Trophoblast cell (in vitro differentiated cells and primary cell): ENCODE data around the gene DIP2B.

Experiments
- DNase-seq, 2 donors: peaks; one replicate each; pipeline ENCODE4 v3.0.0-alpha.2; 2016
- H2AFZ ChIP-seq: 2 replicates; pipeline ENCODE4 v1.6.1; 2013; ENCODE audit warnings: low read length, moderate library complexity, mild to moderate bottlenecking; ENCODE audit not compliant: insufficient read depth, poor library complexity
- H2AK5ac ChIP-seq: 2 replicates; pipeline ENCODE4 v1.6.1; 2013; ENCODE audit warnings: mild to moderate bottlenecking, low read length
- H2BK120ac ChIP-seq: 2 replicates; pipeline ENCODE4 v1.6.1; 2013; ENCODE audit warnings: low read length, mild to moderate bottlenecking, moderate library complexity; ENCODE audit not compliant: insufficient read depth, poor library complexity
- H2BK12ac ChIP-seq: 2 replicates; pipeline ENCODE4 v1.6.1; 2013; ENCODE audit warnings: mild to moderate bottlenecking, low read length, moderate library complexity
- H2BK5ac ChIP-seq: 2 replicates; pipeline ENCODE4 v1.6.1; 2013; ENCODE audit warnings: low read length, low read depth, moderate library complexity, mild to moderate bottlenecking; ENCODE audit not compliant: poor library complexity
- H3K14ac ChIP-seq: 2 replicates; pipeline ENCODE4 v1.6.1; 2013; ENCODE audit warnings: mild to moderate bottlenecking, low read length
- H3K18ac ChIP-seq: 2 replicates; pipeline ENCODE4 v1.6.1; 2013; ENCODE audit warnings: mild to moderate bottlenecking, low read length
- H3K23ac ChIP-seq: 2 replicates; pipeline ENCODE4 v1.6.1; 2013; ENCODE audit warnings: low read length
- H3K27ac ChIP-seq: 2 replicates; pipeline ENCODE4 v1.5.1; 2013; ENCODE audit warnings: low read depth, mild to moderate bottlenecking, inconsistent platforms, low read length, moderate library complexity
- H3K27me3 ChIP-seq: 2 replicates; pipeline ENCODE4 v1.6.1; 2013; ENCODE audit warnings: inconsistent platforms, mild to moderate bottlenecking, low read length, moderate library complexity; ENCODE audit not compliant: insufficient read depth
- H3K36me3 ChIP-seq, 2 experiments: 1 replicate in 1 of 2; 2 replicates in 1 of 2; pipeline ENCODE4 v1.6.1; 2013; ENCODE audit warnings: low read length in 2 of 2, mild to moderate bottlenecking in 2 of 2, moderate library complexity in 1 of 2; ENCODE audit not compliant: insufficient read depth in 2 of 2, control insufficient read depth in 1 of 2
- H3K4ac ChIP-seq: 2 replicates; pipeline ENCODE4 v1.6.1; 2013; ENCODE audit warnings: low read depth, mild to moderate bottlenecking, low read length, moderate library complexity
- H3K4me1 ChIP-seq, 2 experiments: 1 replicate in 1 of 2; 2 replicates in 1 of 2; pipeline ENCODE4 v1.6.1; 2013; ENCODE audit warnings: low read length in 2 of 2, mild to moderate bottlenecking in 2 of 2, moderate library complexity in 1 of 2; ENCODE audit not compliant: insufficient read depth in 2 of 2, control insufficient read depth in 1 of 2
- H3K4me2 ChIP-seq: 2 replicates; pipeline ENCODE4 v1.6.1; 2013; ENCODE audit warnings: inconsistent platforms, mild to moderate bottlenecking, low read length, moderate library complexity
- H3K4me3 ChIP-seq: 2 replicates; pipeline ENCODE4 v1.5.1; 2013; ENCODE audit warnings: mild to moderate bottlenecking, low read depth, low read length, inconsistent platforms
- H3K79me1 ChIP-seq: one replicate; pipeline ENCODE4 v1.6.1; 2013; ENCODE audit warnings: low read length
- H3K79me2 ChIP-seq: 2 replicates; pipeline ENCODE4 v1.6.1; 2013; ENCODE audit warnings: low read length, mild to moderate bottlenecking; ENCODE audit not compliant: control insufficient read depth, insufficient read depth, poor library complexity
- H3K9ac ChIP-seq: 2 replicates; pipeline ENCODE4 v1.6.1; 2013; ENCODE audit warnings: mild to moderate bottlenecking, low read length
- H3K9me3 ChIP-seq: 2 replicates; pipeline ENCODE4 v1.6.1; 2013; ENCODE audit warnings: low read depth, mild to moderate bottlenecking, control low read depth, inconsistent platforms, low read length; ENCODE audit not compliant: insufficient read depth
- H4K12ac ChIP-seq: 2 replicates; pipeline ENCODE4 v1.6.1; 2013; ENCODE audit warnings: low read depth, mild to moderate bottlenecking, low read length, moderate library complexity
- H4K8ac ChIP-seq: 2 replicates; pipeline ENCODE4 v1.6.1; 2013; ENCODE audit warnings: low read depth, mild to moderate bottlenecking, low read length, moderate library complexity
- H4K91ac ChIP-seq: one replicate; pipeline ENCODE4 v1.6.1; 2013; ENCODE audit warnings: low read depth, mild to moderate bottlenecking, low read length, moderate library complexity
- WGBS: extraction: QIAGEN DNeasy Blood & Tissue Kit; methylation state at CpG from one replicate; pipeline ENCODE4 v1.1.7; 2013; ENCODE audit warnings: missing lambda C conversion rate; ENCODE audit not compliant: insufficient read length, insufficient coverage; ENCODE audit errors: extremely low coverage; 5-methylcytosine and 5-hydroxymethylcytosine counted together

The DIP2B gene

DNA sequence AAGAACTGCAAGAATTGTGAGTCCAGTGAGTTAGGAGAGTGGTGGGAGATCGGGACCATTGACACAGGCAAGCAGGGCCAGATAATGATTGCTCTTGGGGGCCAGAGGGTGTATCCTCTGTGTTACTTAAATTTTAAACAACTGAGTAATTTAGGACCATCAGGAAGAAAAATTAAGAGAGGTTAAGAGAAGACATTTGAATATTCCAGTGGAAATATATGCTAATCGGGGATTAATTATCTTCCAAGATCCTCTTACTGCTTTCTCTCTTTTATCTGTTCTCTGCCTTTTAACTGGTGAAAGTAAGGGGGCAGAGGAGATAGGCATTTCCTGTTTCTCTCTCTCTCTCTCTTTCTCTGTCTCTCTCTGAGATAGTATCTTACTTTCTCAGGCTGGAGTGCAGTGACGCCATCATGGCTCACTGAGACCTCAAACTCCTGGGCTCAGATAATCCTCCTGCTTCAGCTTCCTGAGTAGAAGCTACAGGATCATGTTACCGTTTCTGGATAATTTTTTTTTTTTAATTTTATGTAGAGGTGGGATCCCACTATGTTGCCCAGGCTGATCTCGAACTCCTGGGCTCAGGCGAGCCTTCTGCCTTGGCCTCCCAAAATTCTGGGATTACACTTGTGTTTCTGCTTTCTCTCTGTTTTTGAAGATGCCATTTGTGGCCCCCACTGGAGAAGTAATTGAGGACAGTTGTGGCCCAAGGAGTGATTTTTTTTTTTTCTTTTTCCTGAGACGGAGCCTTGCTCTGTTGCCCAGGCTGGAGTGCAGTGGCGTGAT, 85.1 kb downstream of the DIP2B start:
- Histone ChIP-seq H3K18ac (peak overlapping the region; percentile 75), H3K27me3 (no peaks in the 10 kb centered on the region), H4K91ac (peak overlapping the region; percentile 85), H2AK5ac (peak overlapping the region; percentile 62), H2AFZ (no peak overlapping the region), H3K4ac (peak overlapping the region; percentile 79), H4K8ac (peak overlapping the region; percentile 77), H2BK12ac (peak overlapping the region; percentile 99), H3K14ac (peak overlapping the region; percentile 89), H3K79me1 (peaks cover 12% of the 10 kb centered on the region), H3K9ac (no peak overlapping the region), H3K79me2 (peaks cover 9% of the 10 kb centered on the region), H3K27ac (peak overlapping the region; percentile 94), H3K4me3 (no peak overlapping the region), H2BK5ac (peak overlapping the region; percentile 96), H3K4me1 (peaks cover 3 to 10% of the 10 kb centered on the region in 2 experiments), H3K9me3 (no peaks in the 10 kb centered on the region), H3K4me2 (peak overlapping the region; percentile 46), H3K36me3 (peaks cover 0 to under 1% of the 10 kb centered on the region in 2 experiments), H2BK120ac (peak overlapping the region; percentile 94), H3K23ac (no peak overlapping the region), H4K12ac (peak overlapping the region; percentile 62)
- no CpG with 5 or more reads among the region's 8 CpGs for WGBS
- peak in 1 of 2 donors; percentile 58 for DNase-seq

DNA sequence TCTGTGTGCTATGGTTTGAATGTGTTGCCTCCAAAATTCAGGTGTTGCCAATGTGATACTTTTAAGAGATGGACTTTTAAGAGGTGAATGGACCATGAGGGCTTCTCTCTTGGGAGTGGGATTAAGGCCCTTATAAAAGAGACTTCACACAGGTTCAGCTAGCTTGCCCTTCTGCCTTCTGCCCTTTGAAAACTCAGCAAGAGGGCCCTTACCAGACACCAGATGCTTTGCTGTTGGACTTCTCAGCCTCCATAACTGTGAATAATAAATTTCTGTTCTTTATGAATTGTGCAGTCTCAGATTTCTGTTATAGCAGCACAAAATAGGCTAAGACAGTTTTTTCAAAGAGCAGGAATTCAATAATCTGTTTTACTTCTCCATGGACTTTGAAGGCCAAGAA, 86.1 kb downstream of the DIP2B start:
- H4K8ac ChIP-seq: peak overlapping the region; percentile 38
- no peaks in the 10 kb centered on the region for H3K9me3 ChIP-seq

DNA sequence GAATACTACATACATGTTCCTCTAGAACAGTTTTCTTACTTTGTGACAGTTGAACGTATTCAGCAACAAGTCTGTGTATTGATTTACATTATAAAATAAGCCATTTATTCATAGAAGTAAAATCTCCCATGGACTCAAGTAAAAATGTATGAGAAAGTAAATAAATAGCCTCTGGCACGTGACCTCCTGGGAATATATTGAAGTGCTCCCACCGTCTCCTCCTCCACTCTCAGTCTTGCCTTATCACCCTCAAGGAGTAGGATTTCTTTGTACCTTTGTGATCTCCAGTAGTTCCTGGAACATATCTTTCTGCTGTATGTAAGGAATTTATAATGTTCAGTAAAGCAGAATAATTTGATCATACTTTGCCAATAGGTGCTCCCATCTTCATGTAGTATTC, 90.9 kb downstream of the DIP2B start:
- no peak overlapping the region for H4K91ac ChIP-seq
- H3K23ac ChIP-seq: no peak overlapping the region
- H2BK12ac ChIP-seq: no peak overlapping the region
- no peaks in the 10 kb centered on the region for H3K9me3 ChIP-seq
- peaks cover 7% of the 10 kb centered on the region for H3K79me1 ChIP-seq
- H3K27ac ChIP-seq: no peak overlapping the region
- H4K8ac ChIP-seq: no peak overlapping the region
- H3K14ac ChIP-seq: no peak overlapping the region
- H3K79me2 ChIP-seq: peaks cover 6% of the 10 kb centered on the region
- H3K18ac ChIP-seq: no peak overlapping the region
- H2BK120ac ChIP-seq: no peak overlapping the region
- H2AK5ac ChIP-seq: no peak overlapping the region
- no peak overlapping the region for H4K12ac ChIP-seq
- no peaks in the 10 kb centered on the region for H3K27me3 ChIP-seq
- H2BK5ac ChIP-seq: no peak overlapping the region
- peaks cover 0 to 11% of the 10 kb centered on the region in 2 experiments for H3K4me1 ChIP-seq
- H3K4ac ChIP-seq: no peak overlapping the region
- H3K9ac ChIP-seq: no peak overlapping the region
- no CpG with 5 or more reads among the region's 3 CpGs for WGBS
- no peak for DNase-seq
- no peak overlapping the region for H3K4me2 ChIP-seq
- H3K36me3 ChIP-seq: no peaks in the 10 kb centered on the region
- no peak overlapping the region for H3K4me3 ChIP-seq
- H2AFZ ChIP-seq: no peak overlapping the region

More for the DNA sequence above, 86.1 kb downstream of the DIP2B start:
- H3K4me1 ChIP-seq: peaks cover 3 to 11% of the 10 kb centered on the region in 2 experiments
- H3K79me2 ChIP-seq: peaks cover 10% of the 10 kb centered on the region
- H3K4me3 ChIP-seq: no peak overlapping the region
- no peak overlapping the region for H3K27ac ChIP-seq
- no peak overlapping the region for H2AFZ ChIP-seq
- H4K12ac ChIP-seq: no peak overlapping the region
- DNase-seq: no peak
- H3K9ac ChIP-seq: no peak overlapping the region
- H3K4ac ChIP-seq: peak overlapping the region; percentile 95
- H3K23ac ChIP-seq: no peak overlapping the region
- no peak overlapping the region for H3K14ac ChIP-seq
- H3K4me2 ChIP-seq: no peak overlapping the region
- no peaks in the 10 kb centered on the region for H3K27me3 ChIP-seq
- H3K79me1 ChIP-seq: peaks cover 14% of the 10 kb centered on the region
- peak overlapping the region; percentile 24 for H2BK12ac ChIP-seq
- no peak overlapping the region for H3K18ac ChIP-seq
- no peaks in the 10 kb centered on the region for H3K36me3 ChIP-seq
- no peak overlapping the region for H2AK5ac ChIP-seq
- H2BK120ac ChIP-seq: no peak overlapping the region
- no peak overlapping the region for H2BK5ac ChIP-seq
- H4K91ac ChIP-seq: no peak overlapping the region

DNA sequence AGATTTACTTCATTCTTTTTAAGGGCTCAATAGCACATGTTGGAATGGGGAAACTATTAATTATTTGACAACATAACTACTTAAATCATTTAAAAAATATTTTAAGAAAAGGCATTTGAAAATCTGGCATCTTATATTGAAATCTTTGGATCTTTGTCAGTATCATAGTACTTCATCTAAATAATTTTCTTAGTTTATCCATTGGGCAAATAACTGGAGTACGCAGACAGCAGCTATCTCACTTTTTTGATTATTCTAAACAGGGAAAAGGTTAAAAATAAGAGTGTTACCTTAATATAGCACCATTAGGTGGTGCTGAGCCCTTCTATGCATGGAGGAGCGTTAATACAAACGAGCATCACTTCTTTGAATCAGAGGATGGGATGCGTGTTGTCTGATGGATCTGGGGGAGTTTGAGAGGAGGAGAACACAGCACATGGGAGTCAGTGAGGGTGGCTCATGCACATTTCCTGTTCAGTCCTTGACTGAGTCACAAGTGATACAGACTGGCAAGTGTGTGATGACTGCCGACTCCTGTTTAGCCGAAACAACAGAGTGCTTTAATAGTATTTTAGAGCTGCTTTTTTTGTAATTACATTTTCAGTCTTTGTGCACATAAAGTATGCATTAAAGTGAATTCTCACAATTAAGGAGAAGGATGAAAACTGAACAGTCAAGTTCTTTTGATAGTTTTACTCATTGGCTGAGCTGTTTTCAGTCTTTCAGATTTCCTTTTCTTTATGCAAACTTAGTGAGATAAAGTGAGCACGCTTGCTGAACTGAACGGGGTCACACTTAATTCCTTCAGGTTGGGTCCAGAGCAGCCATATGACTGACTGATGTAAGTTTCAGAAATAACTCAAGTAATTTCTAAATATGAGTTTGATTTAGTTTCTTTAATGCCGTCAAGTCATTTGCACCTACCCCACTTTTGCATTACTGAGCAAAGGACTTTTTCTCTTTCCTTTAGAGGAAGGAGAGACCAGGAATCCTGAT, 92.7 kb downstream of the DIP2B start:
- no peak overlapping the region for H4K8ac ChIP-seq
- H3K27ac ChIP-seq: no peak overlapping the region
- no peaks in the 10 kb centered on the region for H3K27me3 ChIP-seq
- no peaks in the 10 kb centered on the region for H3K9me3 ChIP-seq
- H3K23ac ChIP-seq: no peak overlapping the region
- H3K18ac ChIP-seq: no peak overlapping the region
- no CpG with 5 or more reads among the region's 9 CpGs for WGBS
- H3K4me2 ChIP-seq: no peak overlapping the region
- peak in 1 of 2 donors; percentile 43 for DNase-seq
- no peak overlapping the region for H3K14ac ChIP-seq
- H2AK5ac ChIP-seq: no peak overlapping the region
- H2AFZ ChIP-seq: no peak overlapping the region
- no peak overlapping the region for H4K12ac ChIP-seq
- no peak overlapping the region for H3K9ac ChIP-seq
- no peak overlapping the region for H2BK12ac ChIP-seq
- peaks cover 0 to 11% of the 10 kb centered on the region in 2 experiments for H3K4me1 ChIP-seq
- no peak overlapping the region for H4K91ac ChIP-seq
- peaks cover 7% of the 10 kb centered on the region for H3K79me1 ChIP-seq
- no peak overlapping the region for H3K4me3 ChIP-seq
- H3K4ac ChIP-seq: no peak overlapping the region
- H2BK120ac ChIP-seq: no peak overlapping the region
- no peak overlapping the region for H2BK5ac ChIP-seq
- H3K79me2 ChIP-seq: peaks cover 7% of the 10 kb centered on the region
- H3K36me3 ChIP-seq: no peaks in the 10 kb centered on the region
